Fibroblast of skin of right biceps (primary cell): Measurements from ENCODE around the gene TSPAN32.
"Not testable (repeated sequence)": the region's sequence is repeated elsewhere in the genome, so short reads cannot be mapped to it uniquely, and the experiment has no call there.

Experiments
- DNase-seq: peaks from one replicate; pipeline ENCODE4 v3.0.0-alpha.2; 2013

Gene TSPAN32

GRCh38 chr11:2346586-2347307 lies 44.9 kb downstream of the TSPAN32 start:
- DNase-seq: no peak

- no peak for DNase-seq
Measured at GRCh38 chr11:2347308-2347830, 45.6 kb downstream of the TSPAN32 start.

- peak; percentile 13 for DNase-seq
Measured at GRCh38 chr11:2348986-2349385, 47.2 kb downstream of the TSPAN32 start.

GRCh38 chr11:2351701-2352100 lies 49.9 kb downstream of the TSPAN32 start:
- no peak for DNase-seq

GRCh38 chr11:2352420-2352819 lies 50.6 kb downstream of the TSPAN32 start:
- DNase-seq: no peak

- DNase-seq: peak; percentile 18
Measured at GRCh38 chr11:2355000-2355644, 53.3 kb downstream of the TSPAN32 start.

GRCh38 chr11:2357246-2357645 lies 55.4 kb downstream of the TSPAN32 start:
- no peak for DNase-seq

GRCh38 chr11:2357651-2358050 lies 55.8 kb downstream of the TSPAN32 start:
- not testable (repeated sequence) for DNase-seq

GRCh38 chr11:2358754-2359442 lies 57.1 kb downstream of the TSPAN32 start:
- DNase-seq: no peak

GRCh38 chr11:2359557-2359956 lies 57.7 kb downstream of the TSPAN32 start:
- no peak for DNase-seq

GRCh38 chr11:2360081-2360642 lies 58.3 kb downstream of the TSPAN32 start:
- DNase-seq: no peak

- DNase-seq: no peak
Measured at GRCh38 chr11:2361565-2361964, 59.8 kb downstream of the TSPAN32 start.

- DNase-seq: no peak
Measured at GRCh38 chr11:2362414-2362813, 60.6 kb downstream of the TSPAN32 start.

- no peak for DNase-seq
Measured at GRCh38 chr11:2363130-2363529, 61.3 kb downstream of the TSPAN32 start.

- DNase-seq: no peak
Measured at GRCh38 chr11:2363577-2364370, 62.0 kb downstream of the TSPAN32 start.

GRCh38 chr11:2364386-2364785 lies 62.6 kb downstream of the TSPAN32 start:
- not testable (repeated sequence) for DNase-seq

- no peak for DNase-seq
Measured at GRCh38 chr11:2365571-2366210, 63.9 kb downstream of the TSPAN32 start.

- DNase-seq: no peak
Measured at GRCh38 chr11:2366276-2366675, 64.5 kb downstream of the TSPAN32 start.

GRCh38 chr11:2366733-2367132 lies 64.9 kb downstream of the TSPAN32 start:
- no peak for DNase-seq

GRCh38 chr11:2367266-2368160 lies 65.7 kb downstream of the TSPAN32 start:
- no peak for DNase-seq
